HCT116 (cell line): ENCODE results near the gene RBCK1. TPM values are rescaled to one million over a fixed set of nuclear protein-coding genes. Genes with fewer than 3 reads are reported as not detected.

Source experiments
- ATAC-seq: fragments of 200-7000 bp; cut with Tn5 transposase; 2 replicates; pipeline ENCODE4 v1.9.1; 2020; ENCODE audit warnings: mild to moderate bottlenecking, moderate library complexity
- BruUV-seq: library from RNA; stranded (reverse); fragments of 400-500 nt; replicated peaks from 2 replicates; lab custom pipeline; 2021; lab: Mats Ljungman, UMichigan
- CTCF ChIA-PET: fragments of 300-600 bp; sonication (Branson Sonifier 250); formaldehyde crosslinking; loops from one replicate; lab custom pipeline; 2021; ENCODE audit warnings: antibody characterized with exemption; lab: Charles Lee
- POLR2A ChIA-PET: fragments of 300-600, 350-600 bp; sonication (Branson Sonifier 250); formaldehyde crosslinking; loops from one replicate; lab custom pipeline; 2021; ENCODE audit warnings: antibody characterized with exemption; lab: Charles Lee
- RAD21 ChIA-PET, 2 experiments: fragments of 300-600 bp; sonication (Branson Sonifier 250); formaldehyde crosslinking; loops; one replicate each; lab custom pipeline; 2023; ENCODE audit warnings: low total read pairs in 2 of 2; ENCODE audit not compliant: uncharacterized antibody in 2 of 2, unreplicated experiment in 2 of 2, low non-redundant PET in 1 of 2; lab: Charles Lee
- DNase-seq: peaks from one replicate; pipeline ENCODE4 v3.0.0-alpha.2; 2010; ENCODE audit warnings: low read depth, low spot score
- H2AFZ ChIP-seq: fragments of 200-600 bp; shearing (Covaris generic), sonication (generic); 2 replicates; pipeline ENCODE4 v1.6.1; 2017; ENCODE audit warnings: low read depth, mixed run types, mixed read lengths, antibody characterized with exemption, low read length; ENCODE audit not compliant: poor library complexity, severe bottlenecking
- H3K27ac ChIP-seq: 2 replicates; pipeline ENCODE4 v1.5.1; 2012; ENCODE audit warnings: low read depth, low read length
- H3K27me3 ChIP-seq: fragments of 200-600 bp; sonication (generic); 2 replicates; pipeline ENCODE4 v1.6.1; 2016; ENCODE audit warnings: mixed run types, low read length, mixed read lengths; ENCODE audit not compliant: insufficient read depth
- H3K36me3 ChIP-seq, 2 experiments: fragments of 200-500 bp in 1 of 2; fragments of 200-600 bp in 1 of 2; sonication (Bioruptor generic) in 1 of 2; sonication (generic) in 1 of 2; 2 replicates each; pipeline versions ENCODE4 v1.5.1 to v1.6.1; 2014 to 2016; ENCODE audit warnings: low read length in 2 of 2, inconsistent platforms in 1 of 2, mixed read lengths in 1 of 2, mixed run types in 1 of 2; ENCODE audit not compliant: insufficient read depth in 2 of 2, control insufficient read depth in 1 of 2
- H3K4me1 ChIP-seq, 2 experiments: fragments of 200-600 bp in 1 of 2; sonication (generic) in 1 of 2; 2 replicates each; pipeline versions ENCODE4 v1.5.1 to v1.6.1; 2012 to 2017; ENCODE audit warnings: low read length in 2 of 2, inconsistent platforms in 1 of 2, mild to moderate bottlenecking in 1 of 2, mixed read lengths in 1 of 2, mixed run types in 1 of 2, moderate library complexity in 1 of 2; ENCODE audit not compliant: insufficient read depth in 2 of 2, control insufficient read depth in 1 of 2
- H3K4me2 ChIP-seq: fragments of 200-600 bp; sonication (generic); 2 replicates; pipeline ENCODE4 v1.6.1; 2017; ENCODE audit warnings: mixed run types, low read length, mixed read lengths
- H3K4me3 ChIP-seq, 2 experiments: fragments of 200-600 bp in 1 of 2; sonication (generic) in 1 of 2; replicated peaks in 1 of 2; 2 replicates each; pipeline ENCODE4 v1.5.1; 2011 to 2016; ENCODE audit warnings: low read length in 2 of 2, control low read depth in 1 of 2, low read depth in 1 of 2, mild to moderate bottlenecking in 1 of 2, mixed read lengths in 1 of 2, mixed run types in 1 of 2
- H3K79me2 ChIP-seq: fragments of 200-600 bp; sonication (generic); 2 replicates; pipeline ENCODE4 v1.6.1; 2017; ENCODE audit warnings: mild to moderate bottlenecking, mixed run types, low read length, moderate library complexity, mixed read lengths; ENCODE audit not compliant: insufficient read depth
- H3K9ac ChIP-seq: fragments of 200-600 bp; sonication (generic); 2 replicates; pipeline ENCODE4 v1.6.1; 2016; ENCODE audit warnings: low read length, mixed read lengths
- H3K9me2 ChIP-seq: fragments of 200-600 bp; sonication (generic), shearing (Covaris generic); 2 replicates; pipeline ENCODE4 v1.6.1; 2017; ENCODE audit warnings: mixed run types, mild to moderate bottlenecking, moderate library complexity; ENCODE audit not compliant: insufficient read depth
- H3K9me3 ChIP-seq, 2 experiments: fragments of 200-500 bp in 1 of 2; fragments of 200-600 bp in 1 of 2; sonication (Bioruptor generic) in 1 of 2; sonication (generic) in 1 of 2; 2 replicates each; pipeline ENCODE4 v1.6.1; 2014 to 2017; ENCODE audit warnings: low read length in 2 of 2, mixed read lengths in 2 of 2, inconsistent platforms in 1 of 2, low read depth in 1 of 2, mild to moderate bottlenecking in 1 of 2, mixed run types in 1 of 2, moderate library complexity in 1 of 2; ENCODE audit not compliant: control insufficient read depth in 1 of 2, insufficient read depth in 1 of 2
- H4K20me1 ChIP-seq: fragments of 200-600 bp; sonication (generic), shearing (Covaris generic); 2 replicates; pipeline ENCODE4 v1.6.1; 2017; ENCODE audit warnings: mixed run types, mild to moderate bottlenecking, moderate library complexity; ENCODE audit not compliant: insufficient read depth
- ATF3 ChIP-seq: IDR thresholded peaks from 2 replicates; pipeline ENCODE4 v1.6.1; 2012
- CBX3 ChIP-seq: IDR thresholded peaks from 2 replicates; pipeline ENCODE4 v1.6.1; 2012; ENCODE audit warnings: low read depth
- ELF1 ChIP-seq: IDR thresholded peaks from 2 replicates; pipeline ENCODE4 v1.6.1; 2012; ENCODE audit warnings: low read depth, borderline replicate concordance
- EZH2phosphoT487 ChIP-seq: fragments of 200-600 bp; IDR thresholded peaks from 2 replicates; pipeline ENCODE4 v1.6.1; 2018; ENCODE audit warnings: antibody characterized with exemption, borderline replicate concordance
- FOSL1 ChIP-seq: IDR thresholded peaks from 2 replicates; pipeline ENCODE4 v1.6.1; 2012; ENCODE audit warnings: low read depth
- JUND ChIP-seq: IDR thresholded peaks from 2 replicates; pipeline ENCODE4 v1.6.1; 2012
- MAX ChIP-seq: IDR thresholded peaks from 2 replicates; pipeline ENCODE4 v1.6.1; 2012
- POLR2A ChIP-seq: IDR thresholded peaks from 2 replicates; pipeline ENCODE4 v1.7.0; 2011; ENCODE audit warnings: borderline replicate concordance; ENCODE audit not compliant: insufficient read depth, insufficient read length; ENCODE audit errors: extremely low read depth
- POLR2AphosphoS5 ChIP-seq: IDR thresholded peaks from 2 replicates; pipeline ENCODE4 v1.6.1; 2011; ENCODE audit warnings: mild to moderate bottlenecking, low read depth, low read length, moderate library complexity
- SIN3A ChIP-seq: IDR thresholded peaks from 2 replicates; pipeline ENCODE4 v1.6.1; 2012; ENCODE audit warnings: low read depth
- SP1 ChIP-seq: IDR thresholded peaks from 2 replicates; pipeline ENCODE4 v1.6.1; 2012; ENCODE audit warnings: low read depth
- SRF ChIP-seq: IDR thresholded peaks from 2 replicates; pipeline ENCODE4 v1.6.1; 2012; ENCODE audit warnings: low read depth
- TCF7L2 ChIP-seq: IDR thresholded peaks from 2 replicates; pipeline ENCODE4 v1.7.0; 2011; ENCODE audit warnings: borderline replicate concordance, inconsistent platforms; ENCODE audit not compliant: insufficient read depth, insufficient read length; ENCODE audit errors: extremely low read depth
- YY1 ChIP-seq: IDR thresholded peaks from 2 replicates; pipeline ENCODE4 v1.6.1; 2011; ENCODE audit warnings: low read length, low read depth, moderate library complexity, mild to moderate bottlenecking; ENCODE audit not compliant: insufficient replicate concordance; ENCODE audit errors: extremely low read depth
- ZBTB33 ChIP-seq: IDR thresholded peaks from 2 replicates; pipeline ENCODE4 v1.6.1; 2011; ENCODE audit warnings: mild to moderate bottlenecking, low read length, moderate library complexity; ENCODE audit not compliant: insufficient replicate concordance; ENCODE audit errors: extremely low read depth
- ZFX ChIP-seq: fragments of 450-650 bp; IDR thresholded peaks from 2 replicates; pipeline ENCODE4 v1.6.1; 2017
- intact Hi-C: fragments of 100-400 bp; cut with micrococcal nuclease; formaldehyde crosslinking; loops from 2 replicates; pipeline ENCODE4 v1.10.0; 2022
- total RNA-seq: library from RNA; stranded (reverse); gene quantifications from one replicate; pipeline ENCODE4 v1.2.1, GENCODE V29; 2021; ENCODE audit not compliant: unreplicated experiment

Gene RBCK1
- total RNA-seq, 1 experiment from 2014 or later: 180 TPM

DNA sequence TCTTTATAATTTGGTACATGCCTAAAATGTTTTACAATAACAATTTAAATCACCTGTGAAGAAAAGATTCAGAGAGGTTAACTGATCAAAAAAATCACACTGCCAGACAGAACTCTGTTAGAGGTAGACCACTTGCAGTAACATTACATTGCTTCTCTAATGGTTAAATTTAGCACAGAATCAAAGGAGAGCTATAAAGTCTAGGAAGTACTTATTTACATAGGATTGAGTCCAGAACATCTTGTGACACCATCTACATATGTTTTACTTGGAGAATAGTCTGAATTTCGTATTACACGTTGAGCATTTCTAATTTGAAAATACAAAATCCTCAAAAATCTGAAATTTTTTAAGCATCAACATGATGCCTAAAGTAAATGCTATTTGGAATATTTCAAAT lies 71.4 kb downstream of the RBCK1 start:
- Histone ChIP-seq H2AFZ (no peak overlapping the region), H3K9me2 (no peaks in the 10 kb centered on the region), H3K27me3 (no peaks in the 10 kb centered on the region), H3K36me3 (peaks cover 40 to 45% of the 10 kb centered on the region in 2 experiments), H3K27ac (no peak overlapping the region), H3K4me2 (no peak overlapping the region), H3K4me1 (no peaks in the 10 kb centered on the region), H3K9me3 (no peaks in the 10 kb centered on the region), H4K20me1 (no peaks in the 10 kb centered on the region), H3K4me3 (no peak overlapping the region), H3K9ac (no peak overlapping the region), H3K79me2 (no peaks in the 10 kb centered on the region; the same call in 1 of the 2 replicates)
- intact Hi-C loops: loop anchor here (1.0 kb wide), 1 partner anchor 125 kb away; no protein-coding TSS in a partner anchor
- POLR2A ChIA-PET: no interaction called here
- CTCF ChIA-PET: interaction anchor here (3.4 kb wide), 1 partner anchor 124 kb away, joined by 14 read pairs; no protein-coding TSS in a partner anchor
- DNase-seq: no peak
- no peak for TF ChIP-seq ZBTB33
- TF ChIP-seq SP1: no peak
- TF ChIP-seq ZFX: no peak
- no peak for TF ChIP-seq MAX
- no peak for TF ChIP-seq TCF7L2
- TF ChIP-seq SRF: no peak
- no peak for TF ChIP-seq ATF3
- no peak for TF ChIP-seq ELF1
- TF ChIP-seq JUND: no peak
- no peak for TF ChIP-seq YY1
- no peak for TF ChIP-seq CBX3
- no peak for TF ChIP-seq POLR2A
- no peak for TF ChIP-seq EZH2phosphoT487
- no peak for TF ChIP-seq FOSL1
- no peak for TF ChIP-seq SIN3A
- TF ChIP-seq POLR2AphosphoS5: no peak
- BruUV-seq: no TSS peak
- RAD21 ChIA-PET: no interaction called here
- no peak for ATAC-seq
